ENCODE data around the gene ARSG. TPM values are rescaled to one million over a fixed set of nuclear protein-coding genes. Genes with fewer than 3 reads are reported as not detected.

ARSG gene
- total and polyA plus RNA-seq, 2 of the 13 experiments (the other 11 are each of a cell fraction or from before 2014, with no cell fraction given): 3.7 to 15.2 TPM

GRCh38 chr17:68435876-68436842 lies 144.9 kb downstream of the ARSG start (continued):
- peak; percentile 17 for TF ChIP-seq ZNF18 (CRISPR knock-in tag; IDR thresholded peaks at IDR 0.05; ENCODE audit: insufficient replicate concordance)
- TF ChIP-seq ZNF563 (CRISPR knock-in tag; IDR thresholded peaks at IDR 0.05): no peak
- 0 out of 2 replicates have a peak, but pooled peaks have one; percentile 28 for TF ChIP-seq NFATC3 (CRISPR knock-in tag; IDR thresholded peaks at IDR 0.05)
- TF ChIP-seq, protein P1, sequence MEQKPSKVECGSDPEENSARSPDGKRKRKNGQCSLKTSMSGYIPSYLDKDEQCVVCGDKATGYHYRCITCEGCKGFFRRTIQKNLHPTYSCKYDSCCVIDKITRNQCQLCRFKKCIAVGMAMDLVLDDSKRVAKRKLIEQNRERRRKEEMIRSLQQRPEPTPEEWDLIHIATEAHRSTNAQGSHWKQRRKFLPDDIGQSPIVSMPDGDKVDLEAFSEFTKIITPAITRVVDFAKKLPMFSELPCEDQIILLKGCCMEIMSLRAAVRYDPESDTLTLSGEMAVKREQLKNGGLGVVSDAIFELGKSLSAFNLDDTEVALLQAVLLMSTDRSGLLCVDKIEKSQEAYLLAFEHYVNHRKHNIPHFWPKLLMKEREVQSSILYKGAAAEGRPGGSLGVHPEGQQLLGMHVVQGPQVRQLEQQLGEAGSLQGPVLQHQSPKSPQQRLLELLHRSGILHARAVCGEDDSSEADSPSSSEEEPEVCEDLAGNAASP (CRISPR knock-in tag; IDR thresholded peaks at IDR 0.05; ENCODE audit: borderline replicate concordance): peak; percentile 56; the same call in 1 of the 2 replicates
- peak; percentile 67; the same call in 1 of the 2 replicates for TF ChIP-seq MIXL1 (CRISPR knock-in tag; IDR thresholded peaks at IDR 0.05)
- no peak for TF ChIP-seq ZNF879 (CRISPR knock-in tag; IDR thresholded peaks at IDR 0.05)
- no peak for TF ChIP-seq ZFP90 (CRISPR knock-in tag; IDR thresholded peaks at IDR 0.05; ENCODE audit: borderline replicate concordance)
- TF ChIP-seq ZBTB7B (CRISPR knock-in tag; IDR thresholded peaks at IDR 0.05): no peak
- no peak for TF ChIP-seq SUZ12 (IDR thresholded peaks at IDR 0.05; ENCODE audit: low read depth, low read length)
- TF ChIP-seq XRCC5 (optimal IDR thresholded peaks at IDR 0.05; ENCODE audit: low read length): peak; percentile 75
- 0 out of 2 replicates have a peak, but pooled peaks have one; percentile 28 for TF ChIP-seq GATAD1 (CRISPR knock-in tag; IDR thresholded peaks at IDR 0.05)
- peak; percentile 36; the same call in 1 of the 2 replicates for TF ChIP-seq ZNF746 (CRISPR knock-in tag; IDR thresholded peaks at IDR 0.05)
- 0 out of 2 replicates have a peak, but pooled peaks have one; percentile 21 for TF ChIP-seq KAT8 (CRISPR knock-in tag; IDR thresholded peaks at IDR 0.05)
- TF ChIP-seq SIX4 (CRISPR knock-in tag; IDR thresholded peaks at IDR 0.05): no peak; the same call in 1 of the 2 replicates
- TF ChIP-seq KDM2A (CRISPR knock-in tag; IDR thresholded peaks at IDR 0.05; ENCODE audit: borderline replicate concordance, low read depth): 0 out of 2 replicates have a peak, but pooled peaks have one; percentile 27
- peak; percentile 14; the same call in 1 of the 2 replicates for TF ChIP-seq MZF1 (CRISPR knock-in tag; IDR thresholded peaks at IDR 0.05; ENCODE audit: borderline replicate concordance)
- TF ChIP-seq NONO (IDR thresholded peaks at IDR 0.05): no peak
- peak; percentile 51; the same call in 1 of the 2 replicates for TF ChIP-seq NONO (CRISPR knock-in tag; conservative IDR thresholded peaks at IDR 0.05)
- TF ChIP-seq, protein P2, sequence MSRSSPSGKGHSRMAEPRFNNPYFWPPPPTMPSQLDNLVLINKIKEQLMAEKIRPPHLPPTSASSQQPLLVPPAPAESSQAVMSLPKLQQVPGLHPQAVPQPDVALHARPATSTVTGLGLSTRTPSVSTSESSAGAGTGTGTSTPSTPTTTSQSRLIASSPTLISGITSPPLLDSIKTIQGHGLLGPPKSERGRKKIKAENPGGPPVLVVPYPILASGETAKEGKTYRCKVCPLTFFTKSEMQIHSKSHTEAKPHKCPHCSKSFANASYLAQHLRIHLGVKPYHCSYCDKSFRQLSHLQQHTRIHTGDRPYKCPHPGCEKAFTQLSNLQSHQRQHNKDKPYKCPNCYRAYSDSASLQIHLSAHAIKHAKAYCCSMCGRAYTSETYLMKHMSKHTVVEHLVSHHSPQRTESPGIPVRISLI (CRISPR knock-in tag; IDR thresholded peaks at IDR 0.05; ENCODE audit: borderline replicate concordance): no peak
- no peak for TF ChIP-seq SRY (CRISPR knock-in tag; IDR thresholded peaks at IDR 0.05)
- 0 out of 2 replicates have a peak, but pooled peaks have one; percentile 3 for TF ChIP-seq PATZ1 (CRISPR knock-in tag; IDR thresholded peaks at IDR 0.05)
- peak; percentile 31; the same call in 1 of the 2 replicates for TF ChIP-seq KMT2A (CRISPR knock-in tag; IDR thresholded peaks at IDR 0.05)
- TF ChIP-seq ZNF781 (CRISPR knock-in tag; IDR thresholded peaks at IDR 0.05; ENCODE audit: borderline replicate concordance, not compliant biosample characterization): peak; percentile 67
